HTR-8/SVneo (cell line): ENCODE data around the gene MPEG1.
A peak's percentile ranks its signal among the peaks of the same experiment; 100 is the strongest.

Experiments
- DNase-seq: peaks from one replicate; pipeline ENCODE4 v3.0.0; 2011; ENCODE audit warnings: low spot score, mixed read lengths; ENCODE audit not compliant: insufficient read length
- FAIRE-seq: peaks from 2 replicates; lab custom pipeline; 2011; peaks lifted over from hg19 to GRCh38; lab: Jason Lieb, UNC

The MPEG1 gene

GRCh38 chr11:59212744-59213631, at the start of gene MPEG1:
Gene MPEG1, minus strand, starts transcription at chr11:59212927. Its CDS starts 62 bp downstream, at chr11:59212865.
- FAIRE-seq: no peak
- no peak for DNase-seq

- DNase-seq: no peak
- FAIRE-seq: no peak
Measured at GRCh38 chr11:59262177-59262818, 49.6 kb upstream of the MPEG1 start.

GRCh38 chr11:59261150-59261549, 48.4 kb upstream of the MPEG1 start:
- FAIRE-seq (no peak), DNase-seq (no peak)

GRCh38 chr11:59259867-59260475, 47.2 kb upstream of the MPEG1 start:
- FAIRE-seq: no peak

GRCh38 chr11:59259047-59259446, 46.3 kb upstream of the MPEG1 start:
- DNase-seq (no peak), FAIRE-seq (no peak)

More at GRCh38 chr11:59259867-59260475, 47.2 kb upstream of the MPEG1 start:
- DNase-seq: no peak

- FAIRE-seq (no peak), DNase-seq (no peak)
Measured at GRCh38 chr11:59255281-59255680, 42.6 kb upstream of the MPEG1 start.

GRCh38 chr11:59254286-59254685, 41.6 kb upstream of the MPEG1 start:
- FAIRE-seq: no peak
- no peak for DNase-seq

- DNase-seq (no peak), FAIRE-seq (no peak)
Measured at GRCh38 chr11:59253001-59253400, 40.3 kb upstream of the MPEG1 start.

- DNase-seq (no peak), FAIRE-seq (no peak)
Measured at GRCh38 chr11:59249535-59249934, 36.8 kb upstream of the MPEG1 start.

- DNase-seq (no peak), FAIRE-seq (no peak)
Measured at GRCh38 chr11:59247531-59248227, 35.0 kb upstream of the MPEG1 start.

- no peak for DNase-seq
- FAIRE-seq: no peak
Measured at GRCh38 chr11:59243633-59244032, 30.9 kb upstream of the MPEG1 start.

GRCh38 chr11:59240322-59240721, 27.6 kb upstream of the MPEG1 start:
- FAIRE-seq: no peak
- DNase-seq: no peak

- no peak for FAIRE-seq
Measured at GRCh38 chr11:59226396-59226795, 13.7 kb upstream of the MPEG1 start.

GRCh38 chr11:59225017-59225416, 12.3 kb upstream of the MPEG1 start:
- DNase-seq (no peak), FAIRE-seq (no peak)

More at GRCh38 chr11:59226396-59226795, 13.7 kb upstream of the MPEG1 start:
- DNase-seq: no peak

- peak; percentile 83 for FAIRE-seq
- no peak for DNase-seq
Measured at GRCh38 chr11:59224351-59224928, 11.7 kb upstream of the MPEG1 start.

GRCh38 chr11:59223611-59224010, 10.9 kb upstream of the MPEG1 start:
- FAIRE-seq (no peak), DNase-seq (no peak)

- no peak for DNase-seq
- FAIRE-seq: no peak
Measured at GRCh38 chr11:59223177-59223576, 10.4 kb upstream of the MPEG1 start.

GRCh38 chr11:59222464-59223060, 9.8 kb upstream of the MPEG1 start:
- no peak for DNase-seq
- no peak for FAIRE-seq

GRCh38 chr11:59221441-59221840, 8.7 kb upstream of the MPEG1 start:
- DNase-seq (no peak), FAIRE-seq (no peak)

GRCh38 chr11:59219836-59220235, 7.1 kb upstream of the MPEG1 start:
- no peak for DNase-seq
- no peak for FAIRE-seq
